HG02852 (cell line): Measurements from ENCODE around the gene GRIA3.
"Not testable (repeated sequence)": the region's sequence is repeated elsewhere in the genome, so short reads cannot be mapped to it uniquely, and the experiment has no call there.

Experiments used
- ATAC-seq: cut with Tn5 transposase; IDR thresholded peaks from one replicate; pipeline ENCODE4 v1.9.1; 2021; ENCODE audit warnings: mild to moderate bottlenecking, moderate library complexity; ENCODE audit not compliant: unreplicated experiment

The GRIA3 gene

GRCh38 chrX:123267220-123267619 is 83.1 kb downstream of the GRIA3 start:
- ATAC-seq = no peak

DNA sequence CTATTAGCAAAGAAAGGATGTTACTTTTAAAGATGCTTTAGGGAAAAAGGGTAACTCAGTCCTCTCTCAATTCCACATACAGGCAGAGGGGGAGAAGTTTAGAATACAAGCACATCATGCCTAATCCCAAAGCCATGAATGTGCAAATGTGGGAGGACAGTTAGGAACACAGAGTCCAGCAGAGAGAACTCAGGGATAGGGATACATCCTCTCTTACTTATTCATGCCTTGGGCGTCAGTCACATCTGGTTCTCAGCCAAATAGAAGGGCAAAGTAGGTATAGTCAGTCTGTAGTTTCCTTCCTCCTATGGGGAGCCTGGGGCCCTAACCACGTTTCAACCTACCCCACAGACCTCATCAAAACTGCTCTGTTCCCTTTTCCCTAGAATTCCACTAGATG is 87.8 kb downstream of the GRIA3 start:
- ATAC-seq = no peak

- no peak for ATAC-seq
Observed at GRCh38 chrX:123272630-123273029, 88.6 kb downstream of the GRIA3 start.

GRCh38 chrX:123274796-123275195 is 90.7 kb downstream of the GRIA3 start:
- no peak for ATAC-seq

DNA sequence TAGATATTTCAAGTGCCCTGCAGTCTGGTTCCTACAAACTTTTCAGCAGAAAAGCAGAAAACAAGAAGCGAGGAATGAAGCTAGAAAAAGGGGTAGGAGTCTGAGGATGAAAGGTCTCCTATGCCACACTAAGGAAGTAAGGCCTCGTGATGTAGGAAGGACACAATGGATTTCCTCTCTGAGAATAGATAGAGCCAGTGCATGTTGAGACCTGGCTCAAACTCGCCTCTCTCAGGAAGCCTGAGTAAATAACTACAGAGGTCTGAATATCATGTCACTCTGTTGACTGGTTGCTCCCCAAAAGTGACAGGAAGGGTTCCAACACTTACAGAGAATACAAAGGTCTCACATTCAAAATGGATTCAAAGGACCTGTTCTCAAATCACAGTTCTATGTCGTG is 93.3 kb downstream of the GRIA3 start:
- ATAC-seq = peak; percentile 27

GRCh38 chrX:123277821-123278220 is 93.7 kb downstream of the GRIA3 start:
- ATAC-seq = peak; percentile 83

DNA sequence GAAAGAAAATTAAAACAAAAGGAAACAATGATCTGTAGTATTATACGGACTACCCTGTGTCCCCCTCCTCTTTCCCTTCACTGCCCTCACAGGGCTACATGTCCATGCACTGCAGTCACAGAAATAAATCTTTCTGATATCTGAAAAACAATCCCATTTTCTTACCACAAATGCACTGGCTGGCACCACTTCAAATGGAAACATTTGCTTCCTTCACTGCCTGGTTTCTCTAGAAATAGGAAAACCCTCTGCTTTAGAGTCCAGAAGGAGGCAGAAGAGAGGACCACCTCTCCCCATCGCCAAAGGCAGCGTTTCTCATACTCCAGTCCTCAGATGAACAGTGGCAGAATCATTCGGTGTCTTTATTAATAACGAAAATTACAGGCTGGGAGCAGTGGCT is 98.2 kb downstream of the GRIA3 start:
- ATAC-seq = no peak

DNA sequence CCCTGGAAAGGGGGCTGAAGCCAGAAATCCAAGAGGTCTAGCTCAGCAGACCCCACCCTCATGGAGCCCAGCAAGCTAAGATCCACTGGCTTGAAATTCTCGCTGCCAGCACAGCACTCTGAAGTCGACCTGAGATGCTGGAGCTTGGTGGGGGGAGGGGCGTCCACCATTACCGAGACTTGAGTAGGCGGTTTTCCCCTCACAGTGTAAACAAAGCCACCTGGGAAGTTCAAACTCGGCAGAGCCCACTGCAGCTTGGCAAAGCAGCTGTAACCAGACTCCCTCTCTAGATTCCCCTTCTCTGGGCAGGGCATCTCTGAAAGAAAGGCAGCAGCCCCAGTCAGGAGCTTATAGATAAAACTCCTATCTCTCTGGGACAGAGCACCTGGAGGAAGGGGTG is 99.3 kb downstream of the GRIA3 start:
- ATAC-seq = not testable (repeated sequence)

- ATAC-seq = no peak
Observed at GRCh38 chrX:123291623-123292022, 107.5 kb downstream of the GRIA3 start.

DNA sequence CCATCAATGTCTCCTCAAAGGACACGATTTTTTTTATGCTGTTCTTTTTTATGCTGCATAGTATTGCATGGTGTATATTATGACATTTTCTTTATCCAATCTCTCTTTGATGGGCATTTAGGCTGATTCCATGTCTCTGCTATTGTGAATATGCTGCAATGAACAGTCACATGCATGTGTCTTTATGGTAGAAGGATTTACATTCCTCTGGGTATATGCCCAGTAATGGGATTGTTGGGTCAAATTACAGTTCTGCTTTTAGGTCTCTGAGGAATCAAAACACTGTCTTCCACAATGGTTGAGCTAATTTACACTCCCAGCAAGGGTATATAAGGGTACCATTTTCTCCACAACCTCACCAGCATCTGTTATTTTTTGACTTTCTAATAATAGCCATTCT is 113.9 kb downstream of the GRIA3 start:
- ATAC-seq = no peak

- no peak for ATAC-seq
Observed at GRCh38 chrX:123303429-123303828, 119.4 kb downstream of the GRIA3 start.

GRCh38 chrX:123308658-123309057 is 124.6 kb downstream of the GRIA3 start:
- ATAC-seq = no peak

- no peak for ATAC-seq
Observed at GRCh38 chrX:123310112-123310511, 126.0 kb downstream of the GRIA3 start.

GRCh38 chrX:123311486-123311885 is 127.4 kb downstream of the GRIA3 start:
- ATAC-seq = no peak

GRCh38 chrX:123313486-123313885 is 129.4 kb downstream of the GRIA3 start:
- ATAC-seq = no peak

DNA sequence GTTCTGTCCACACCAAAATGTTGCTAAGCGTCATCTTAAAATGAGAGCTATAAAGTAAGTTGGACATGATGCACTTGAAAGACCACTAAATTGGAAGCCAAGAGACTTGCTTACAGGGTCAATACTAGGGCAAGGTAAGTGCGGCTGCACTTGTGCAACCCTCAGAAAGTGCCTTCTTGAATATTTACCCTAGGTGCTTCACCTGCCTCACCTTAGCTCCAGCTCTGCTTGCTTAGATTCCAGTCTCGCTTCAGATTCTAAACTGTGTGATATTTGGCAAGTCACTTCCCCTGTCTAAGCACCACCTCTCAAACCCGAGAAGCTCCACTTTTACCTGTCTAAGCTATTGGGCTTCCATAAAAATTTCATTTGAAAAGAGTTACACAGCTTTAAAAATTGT is 136.5 kb downstream of the GRIA3 start:
- no peak for ATAC-seq

DNA sequence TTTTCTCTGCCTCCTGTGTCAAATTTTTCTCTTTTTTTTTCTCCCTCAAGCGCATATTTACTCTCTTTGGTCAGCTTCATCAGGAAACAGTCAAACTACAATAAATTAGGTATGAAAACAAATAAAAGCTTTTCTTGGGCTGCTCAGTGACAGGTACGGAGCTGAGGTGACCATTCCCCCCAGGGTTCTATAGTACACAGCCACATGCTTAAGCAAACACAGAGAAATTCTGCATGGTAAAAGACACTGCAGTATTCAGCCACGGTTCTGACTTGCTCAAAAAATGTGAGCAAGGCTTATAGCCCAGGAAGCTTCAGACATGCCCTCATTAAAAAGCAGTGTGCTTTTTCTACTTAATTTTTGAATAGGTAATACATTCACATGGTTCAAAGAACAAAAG is 138.5 kb downstream of the GRIA3 start:
- ATAC-seq = no peak

DNA sequence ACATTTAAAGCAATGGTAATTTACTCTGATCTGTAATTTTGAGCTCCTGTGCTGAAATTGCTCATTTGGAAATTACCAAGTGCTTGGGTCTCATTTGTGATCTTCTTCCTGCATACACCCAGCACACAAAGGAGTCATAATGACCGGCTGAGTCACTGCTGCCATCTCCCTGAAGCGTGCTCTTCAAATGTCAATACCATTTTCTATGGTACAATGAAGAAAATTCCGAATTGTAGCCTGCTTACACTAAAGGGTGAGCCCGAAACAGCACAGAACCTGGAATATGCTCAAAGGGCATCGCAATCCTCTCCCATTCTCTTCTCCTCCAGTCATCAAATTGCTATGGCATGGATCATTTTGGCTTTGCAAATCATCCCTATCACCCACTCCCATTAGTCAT is 140.5 kb downstream of the GRIA3 start:
- ATAC-seq = peak; percentile 81

- peak; percentile 80 for ATAC-seq
Observed at GRCh38 chrX:123330229-123330942, 146.3 kb downstream of the GRIA3 start.

- peak; percentile 36 for ATAC-seq
Observed at GRCh38 chrX:123331349-123331748, 147.3 kb downstream of the GRIA3 start.

DNA sequence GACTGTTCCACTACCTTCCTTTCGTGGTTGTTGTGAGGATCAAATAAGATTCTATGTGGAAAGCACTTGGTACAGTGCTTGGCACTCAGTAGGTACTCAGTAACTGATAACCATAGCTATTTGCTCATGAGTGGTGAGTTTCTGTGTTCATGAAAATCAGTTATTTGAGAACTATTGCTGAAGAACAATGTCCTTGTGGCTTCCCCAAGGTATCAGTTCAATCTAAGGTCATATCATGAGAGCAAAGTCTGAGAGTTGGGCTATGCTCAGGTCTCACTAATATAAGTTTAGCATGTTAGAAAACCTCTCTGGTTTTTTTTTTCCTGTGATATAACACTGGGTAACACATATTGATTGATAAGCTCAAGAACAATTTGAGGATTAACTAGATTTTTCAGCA is 147.8 kb downstream of the GRIA3 start:
- ATAC-seq = peak; percentile 45

GRCh38 chrX:123336666-123337065 is 152.6 kb downstream of the GRIA3 start:
- no peak for ATAC-seq
